DND-41 (cell line): ENCODE measurements around the gene TESPA1.

Source experiments
- CTCF ChIP-seq: IDR thresholded peaks from 2 replicates; pipeline ENCODE4 v1.5.1; 2012; ENCODE audit warnings: borderline replicate concordance, low read length, moderate library complexity, mild to moderate bottlenecking; ENCODE audit not compliant: poor library complexity, severe bottlenecking; ENCODE audit errors: extremely low read depth
- EZH2 ChIP-seq: IDR thresholded peaks from 3 replicates; pipeline ENCODE4 v1.6.1; 2012; ENCODE audit warnings: borderline replicate concordance, low read depth, mild to moderate bottlenecking, moderate library complexity, low read length, inconsistent platforms; ENCODE audit not compliant: severe bottlenecking

GRCh38 chr12:54984658-54985376, at the start of gene TESPA1:
- TF ChIP-seq CTCF (no peak), EZH2 (no peak)
